Measurements from ENCODE around the gene WNT1.
A peak's percentile ranks its signal among the peaks of the same experiment; 100 is the strongest.

Gene WNT1

GRCh38 chr12:48998497-48999353, 20.6 kb downstream of the WNT1 start:
- Histone ChIP-seq H2AK5ac (ENCODE audit: low read depth, low read length) (peak overlapping the region; percentile 22), H4K8ac (ENCODE audit: low read depth, low read length) (no peak overlapping the region), H2AFZ (ENCODE audit: low read length) (peak overlapping the region; percentile 99), H2BK15ac (ENCODE audit: low read length) (peak overlapping the region; percentile 56), H3K18ac (ENCODE audit: low read length) (peak overlapping the region; percentile 54), H3K27ac (replicated peaks; ENCODE audit: low read length) (no peak overlapping the region), H3K36me3 (replicated peaks in 1 of 2; ENCODE audit: control insufficient read depth in 2 of 2, insufficient read depth in 2 of 2, low read length in 2 of 2) (peaks cover 6 to 20% of the 10 kb centered on the region in 2 donors), H2BK120ac (ENCODE audit: low read depth, low read length) (no peak overlapping the region), H3K4me2 (ENCODE audit: insufficient read depth, low read length, poor library complexity, severe bottlenecking) (peak overlapping the region; percentile 46), H3K23ac (ENCODE audit: low read depth, low read length, poor library complexity) (peak overlapping the region; percentile 45), H3K9me3 (replicated peaks in 1 of 2; ENCODE audit: control insufficient read depth in 2 of 2, insufficient read depth in 1 of 2, low read depth in 1 of 2, low read length in 2 of 2) (no peaks in the 10 kb centered on the region), H3K79me1 (ENCODE audit: low read depth, low read length) (no peaks in the 10 kb centered on the region), H3K4me3 (ENCODE audit: low read length in 2 of 2) (peak overlapping the region; percentile 1 to 2), H3K9ac (ENCODE audit: low read depth, low read length, poor library complexity) (peak overlapping the region; percentile 71), H4K91ac (ENCODE audit: low read depth, low read length, poor library complexity) (no peak overlapping the region), H3K4ac (ENCODE audit: low read length) (no peak overlapping the region), H3K14ac (ENCODE audit: low read length) (no peak overlapping the region), H3K4me1 (ENCODE audit: control insufficient read depth in 2 of 2, insufficient read depth in 1 of 2, low read depth in 1 of 2, low read length in 2 of 2) (peaks cover 13 to 18% of the 10 kb centered on the region in 2 donors), H2BK5ac (ENCODE audit: low read length) (no peak overlapping the region), H2BK12ac (ENCODE audit: low read length) (no peak overlapping the region), H3K27me3 (ENCODE audit: control insufficient read depth in 3 of 3, insufficient read depth in 3 of 3, low read depth in 1 of 3, low read length in 3 of 3) (peaks cover 44 to 76% (median 46%) of the 10 kb centered on the region in 3 experiments)
- WGBS, 2 donors (ENCODE audit: extremely low coverage in 2 of 2, insufficient read length in 2 of 2, insufficient replicate concordance in 1 of 2): no CpG with 5 or more reads among the region's 48 CpGs
- DNase-seq (ENCODE audit: low spot score): no peak

GRCh38 chr12:48999371-49000131, 21.4 kb downstream of the WNT1 start, which contains the start of gene DDN:
Gene DDN, minus strand, starts transcription at chr12:48999375. Its CDS starts 88 bp downstream, at chr12:48999287.
- H4K91ac ChIP-seq (ENCODE audit: low read depth, low read length, poor library complexity): no peak within 1 kb of the TSS
- H2BK5ac ChIP-seq (ENCODE audit: low read length): no peak within 1 kb of the TSS
- H3K9me3 ChIP-seq (replicated peaks in 1 of 2; ENCODE audit: control insufficient read depth in 2 of 2, insufficient read depth in 1 of 2, low read depth in 1 of 2, low read length in 2 of 2): no peaks in the 10 kb centered on the region
- peak within 1 kb of the TSS; percentile 62 for H3K4me2 ChIP-seq (ENCODE audit: insufficient read depth, low read length, poor library complexity, severe bottlenecking)
- peak within 1 kb of the TSS; percentile 77 for H3K18ac ChIP-seq (ENCODE audit: low read length)
- H3K9ac ChIP-seq (ENCODE audit: low read depth, low read length, poor library complexity): peak within 1 kb of the TSS; percentile 71
- peak within 1 kb of the TSS; percentile 56 for H2BK15ac ChIP-seq (ENCODE audit: low read length)
- no peak within 1 kb of the TSS for H3K4ac ChIP-seq (ENCODE audit: low read length)
- H3K79me1 ChIP-seq (ENCODE audit: low read depth, low read length): no peaks in the 10 kb centered on the region
- H3K36me3 ChIP-seq (replicated peaks in 1 of 2; ENCODE audit: control insufficient read depth in 2 of 2, insufficient read depth in 2 of 2, low read length in 2 of 2): peaks cover 6 to 26% of the 10 kb centered on the region in 2 donors
- WGBS, 2 donors (ENCODE audit: extremely low coverage in 2 of 2, insufficient read length in 2 of 2, insufficient replicate concordance in 1 of 2): no CpG with 5 or more reads among the region's 30 CpGs
- no peak for DNase-seq (ENCODE audit: low spot score)
- no peak within 1 kb of the TSS for H2BK12ac ChIP-seq (ENCODE audit: low read length)
- H3K4me1 ChIP-seq (ENCODE audit: control insufficient read depth in 2 of 2, insufficient read depth in 1 of 2, low read depth in 1 of 2, low read length in 2 of 2): peaks cover 13 to 18% of the 10 kb centered on the region in 2 donors
- H3K27me3 ChIP-seq (ENCODE audit: control insufficient read depth in 3 of 3, insufficient read depth in 3 of 3, low read depth in 1 of 3, low read length in 3 of 3): peaks cover 35 to 68% (median 38%) of the 10 kb centered on the region in 3 experiments
- H4K8ac ChIP-seq (ENCODE audit: low read depth, low read length): no peak within 1 kb of the TSS
- no peak within 1 kb of the TSS for H3K14ac ChIP-seq (ENCODE audit: low read length)
- H2AFZ ChIP-seq (ENCODE audit: low read length): peak within 1 kb of the TSS; percentile 99
- no peak within 1 kb of the TSS for H2BK120ac ChIP-seq (ENCODE audit: low read depth, low read length)
- peak within 1 kb of the TSS; percentile 22 for H2AK5ac ChIP-seq (ENCODE audit: low read depth, low read length)
- peak within 1 kb of the TSS; percentile 82 for H3K23ac ChIP-seq (ENCODE audit: low read depth, low read length, poor library complexity)
- peak within 1 kb of the TSS; percentile 28 to 50 for H3K4me3 ChIP-seq (ENCODE audit: low read length in 2 of 2)
- H3K27ac ChIP-seq (replicated peaks; ENCODE audit: low read length): no peak within 1 kb of the TSS

- H2BK120ac ChIP-seq (ENCODE audit: low read depth, low read length): no peak overlapping the region
- H3K27ac ChIP-seq (replicated peaks; ENCODE audit: low read length): no peak overlapping the region
- no peak overlapping the region for H2AK5ac ChIP-seq (ENCODE audit: low read depth, low read length)
- no peak overlapping the region for H3K4me3 ChIP-seq (ENCODE audit: low read length in 2 of 2)
- H3K4me1 ChIP-seq (ENCODE audit: control insufficient read depth in 2 of 2, insufficient read depth in 1 of 2, low read depth in 1 of 2, low read length in 2 of 2): peaks cover 13 to 18% of the 10 kb centered on the region in 2 donors
- H3K9ac ChIP-seq (ENCODE audit: low read depth, low read length, poor library complexity): no peak overlapping the region
- WGBS, 2 donors (ENCODE audit: extremely low coverage in 2 of 2, insufficient read length in 2 of 2, insufficient replicate concordance in 1 of 2): no CpG with 5 or more reads among the region's 2 CpGs
- H4K91ac ChIP-seq (ENCODE audit: low read depth, low read length, poor library complexity): no peak overlapping the region
- no peak overlapping the region for H3K4ac ChIP-seq (ENCODE audit: low read length)
- no peaks in the 10 kb centered on the region for H3K9me3 ChIP-seq (replicated peaks in 1 of 2; ENCODE audit: control insufficient read depth in 2 of 2, insufficient read depth in 1 of 2, low read depth in 1 of 2, low read length in 2 of 2)
- no peak overlapping the region for H3K4me2 ChIP-seq (ENCODE audit: insufficient read depth, low read length, poor library complexity, severe bottlenecking)
- H3K23ac ChIP-seq (ENCODE audit: low read depth, low read length, poor library complexity): no peak overlapping the region
- no peak overlapping the region for H2BK12ac ChIP-seq (ENCODE audit: low read length)
- no peaks in the 10 kb centered on the region for H3K79me1 ChIP-seq (ENCODE audit: low read depth, low read length)
- H3K18ac ChIP-seq (ENCODE audit: low read length): no peak overlapping the region
- H3K27me3 ChIP-seq (ENCODE audit: control insufficient read depth in 3 of 3, insufficient read depth in 3 of 3, low read depth in 1 of 3, low read length in 3 of 3): peaks cover 35 to 60% (median 36%) of the 10 kb centered on the region in 3 experiments
- DNase-seq (ENCODE audit: low spot score): no peak
- H4K8ac ChIP-seq (ENCODE audit: low read depth, low read length): no peak overlapping the region
- H2AFZ ChIP-seq (ENCODE audit: low read length): no peak overlapping the region
- H3K36me3 ChIP-seq (replicated peaks in 1 of 2; ENCODE audit: control insufficient read depth in 2 of 2, insufficient read depth in 2 of 2, low read length in 2 of 2): peaks cover 6 to 34% of the 10 kb centered on the region in 2 donors
- H2BK5ac ChIP-seq (ENCODE audit: low read length): no peak overlapping the region
- H3K14ac ChIP-seq (ENCODE audit: low read length): no peak overlapping the region
- no peak overlapping the region for H2BK15ac ChIP-seq (ENCODE audit: low read length)
These were observed 22.2 kb downstream of the WNT1 start for GRCh38 chr12:49000346-49000745.

DNA sequence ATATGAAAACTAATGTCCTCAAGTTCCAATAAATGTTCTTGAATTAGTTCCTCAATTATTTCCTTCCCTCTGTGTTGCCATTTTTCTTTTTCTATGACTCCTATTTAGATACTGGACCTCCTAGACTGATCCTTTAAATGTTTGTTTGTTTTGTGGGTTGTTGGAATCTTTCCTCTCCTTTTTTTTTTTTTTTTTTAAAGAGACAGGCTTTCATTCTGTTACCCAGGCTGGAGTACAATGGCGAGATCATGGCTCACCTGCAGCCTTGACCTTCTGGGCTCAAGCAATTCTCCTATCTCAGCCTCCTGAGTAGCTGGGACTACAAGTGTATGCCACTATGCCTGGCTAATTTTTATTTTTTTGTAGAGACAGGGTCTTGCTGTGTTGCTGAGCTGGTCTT, 30.8 kb downstream of the WNT1 start:
- Histone ChIP-seq H3K18ac (ENCODE audit: low read length) (no peak overlapping the region), H3K23ac (ENCODE audit: low read depth, low read length, poor library complexity) (no peak overlapping the region), H3K27me3 (ENCODE audit: control insufficient read depth in 3 of 3, insufficient read depth in 3 of 3, low read depth in 1 of 3, low read length in 3 of 3) (no peaks in the 10 kb centered on the region), H2AFZ (ENCODE audit: low read length) (no peak overlapping the region), H3K36me3 (replicated peaks in 1 of 2; ENCODE audit: control insufficient read depth in 2 of 2, insufficient read depth in 2 of 2, low read length in 2 of 2) (peaks cover 0 to 34% of the 10 kb centered on the region in 2 donors), H4K91ac (ENCODE audit: low read depth, low read length, poor library complexity) (no peak overlapping the region), H3K4me3 (ENCODE audit: low read length in 2 of 2) (no peak overlapping the region), H3K4me1 (ENCODE audit: control insufficient read depth in 2 of 2, insufficient read depth in 1 of 2, low read depth in 1 of 2, low read length in 2 of 2) (no peaks in the 10 kb centered on the region), H3K14ac (ENCODE audit: low read length) (no peak overlapping the region), H2BK5ac (ENCODE audit: low read length) (no peak overlapping the region), H2BK120ac (ENCODE audit: low read depth, low read length) (no peak overlapping the region), H2AK5ac (ENCODE audit: low read depth, low read length) (no peak overlapping the region), H3K4ac (ENCODE audit: low read length) (no peak overlapping the region), H3K9ac (ENCODE audit: low read depth, low read length, poor library complexity) (no peak overlapping the region), H2BK15ac (ENCODE audit: low read length) (no peak overlapping the region), H3K4me2 (ENCODE audit: insufficient read depth, low read length, poor library complexity, severe bottlenecking) (no peak overlapping the region), H3K27ac (replicated peaks; ENCODE audit: low read length) (no peak overlapping the region), H4K8ac (ENCODE audit: low read depth, low read length) (no peak overlapping the region), H3K79me1 (ENCODE audit: low read depth, low read length) (no peaks in the 10 kb centered on the region), H2BK12ac (ENCODE audit: low read length) (no peak overlapping the region), H3K9me3 (replicated peaks in 1 of 2; ENCODE audit: control insufficient read depth in 2 of 2, insufficient read depth in 1 of 2, low read depth in 1 of 2, low read length in 2 of 2) (no peaks in the 10 kb centered on the region)
- no CpG with 5 or more reads among the region's 1 CpG for WGBS, 2 donors (ENCODE audit: extremely low coverage in 2 of 2, insufficient read length in 2 of 2, insufficient replicate concordance in 1 of 2)
- no peak for DNase-seq (ENCODE audit: low spot score)

All from neuronal stem cell (in vitro differentiated cells).